Measurements from ENCODE around the gene ANAPC5. TPM values are rescaled to one million over a fixed set of nuclear protein-coding genes. Genes with fewer than 3 reads are reported as not detected.
"Not testable (repeated sequence)": the region's sequence is repeated elsewhere in the genome, so short reads cannot be mapped to it uniquely, and the experiment has no call there.

ANAPC5 gene
- polyA plus RNA-seq, 1 experiment: 194 TPM

DNA sequence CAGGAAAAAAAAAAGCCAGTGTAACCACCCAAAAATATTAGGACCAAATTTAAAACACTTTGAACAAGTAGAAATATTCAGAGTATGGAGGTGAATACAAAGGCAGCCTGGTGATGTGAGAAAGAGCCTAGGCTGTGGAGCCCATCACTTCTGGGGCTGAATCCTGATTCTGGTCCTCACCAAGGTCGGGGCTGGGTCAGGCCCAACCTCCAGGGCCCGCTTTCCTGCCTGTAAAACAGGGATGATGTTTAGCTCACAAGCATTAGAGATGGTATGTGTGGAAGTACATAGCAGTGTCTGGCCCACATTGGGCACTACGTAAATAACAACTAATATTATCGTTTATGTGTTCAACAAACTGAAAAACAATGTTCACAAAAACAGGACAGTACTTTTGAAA lies 47.9 kb downstream of the ANAPC5 start:
- POLR2A ChIA-PET: no interaction called here
- TF ChIP-seq, protein P1, sequence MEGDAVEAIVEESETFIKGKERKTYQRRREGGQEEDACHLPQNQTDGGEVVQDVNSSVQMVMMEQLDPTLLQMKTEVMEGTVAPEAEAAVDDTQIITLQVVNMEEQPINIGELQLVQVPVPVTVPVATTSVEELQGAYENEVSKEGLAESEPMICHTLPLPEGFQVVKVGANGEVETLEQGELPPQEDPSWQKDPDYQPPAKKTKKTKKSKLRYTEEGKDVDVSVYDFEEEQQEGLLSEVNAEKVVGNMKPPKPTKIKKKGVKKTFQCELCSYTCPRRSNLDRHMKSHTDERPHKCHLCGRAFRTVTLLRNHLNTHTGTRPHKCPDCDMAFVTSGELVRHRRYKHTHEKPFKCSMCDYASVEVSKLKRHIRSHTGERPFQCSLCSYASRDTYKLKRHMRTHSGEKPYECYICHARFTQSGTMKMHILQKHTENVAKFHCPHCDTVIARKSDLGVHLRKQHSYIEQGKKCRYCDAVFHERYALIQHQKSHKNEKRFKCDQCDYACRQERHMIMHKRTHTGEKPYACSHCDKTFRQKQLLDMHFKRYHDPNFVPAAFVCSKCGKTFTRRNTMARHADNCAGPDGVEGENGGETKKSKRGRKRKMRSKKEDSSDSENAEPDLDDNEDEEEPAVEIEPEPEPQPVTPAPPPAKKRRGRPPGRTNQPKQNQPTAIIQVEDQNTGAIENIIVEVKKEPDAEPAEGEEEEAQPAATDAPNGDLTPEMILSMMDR (IDR thresholded peaks at IDR 0.05; ENCODE audit: insufficient read depth, low read depth, low read length): no peak
- no peaks in the 10 kb centered on the region for H3K27me3 ChIP-seq (ENCODE audit: control insufficient read depth, insufficient read depth, low read length)
- no peak overlapping the region for H3K4me3 ChIP-seq (ENCODE audit: low read depth, low read length)
- peaks cover 2% of the 10 kb centered on the region; the same call in 1 of the 2 replicates for H3K36me3 ChIP-seq (ENCODE audit: control insufficient read depth, insufficient read depth, low read length)
- DNase-seq (ENCODE audit: low read depth): no peak
- CTCF ChIA-PET: no interaction called here

DNA sequence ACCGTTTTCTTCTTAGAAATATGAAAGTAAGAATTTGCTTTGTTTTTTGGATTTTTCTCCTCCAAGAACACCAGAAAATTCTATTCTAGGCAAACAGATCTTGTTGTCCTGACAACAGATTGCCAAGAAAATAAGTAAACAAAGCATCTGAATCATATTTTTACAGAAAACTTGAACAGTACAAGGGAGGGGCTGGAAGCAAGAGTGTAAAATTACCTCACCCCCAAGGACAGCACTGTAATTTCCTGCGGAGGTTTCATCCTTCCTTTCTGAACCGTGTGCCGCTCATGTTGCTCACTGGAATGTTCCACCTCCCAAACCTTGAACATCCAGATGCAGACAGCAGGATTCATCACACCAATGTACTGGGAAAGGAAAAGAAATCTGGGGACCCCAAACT lies 50.3 kb downstream of the ANAPC5 start:
- CTCF ChIA-PET: no interaction called here
- DNase-seq (ENCODE audit: low read depth): no peak
- POLR2A ChIA-PET: no interaction called here
- TF ChIP-seq, protein P1 (IDR thresholded peaks at IDR 0.05; ENCODE audit: insufficient read depth, low read depth, low read length): no peak
- Histone ChIP-seq H3K4me3 (ENCODE audit: low read depth, low read length) (no peak overlapping the region), H3K27me3 (ENCODE audit: control insufficient read depth, insufficient read depth, low read length) (no peaks in the 10 kb centered on the region), H3K36me3 (ENCODE audit: control insufficient read depth, insufficient read depth, low read length) (no peaks in the 10 kb centered on the region)

DNA sequence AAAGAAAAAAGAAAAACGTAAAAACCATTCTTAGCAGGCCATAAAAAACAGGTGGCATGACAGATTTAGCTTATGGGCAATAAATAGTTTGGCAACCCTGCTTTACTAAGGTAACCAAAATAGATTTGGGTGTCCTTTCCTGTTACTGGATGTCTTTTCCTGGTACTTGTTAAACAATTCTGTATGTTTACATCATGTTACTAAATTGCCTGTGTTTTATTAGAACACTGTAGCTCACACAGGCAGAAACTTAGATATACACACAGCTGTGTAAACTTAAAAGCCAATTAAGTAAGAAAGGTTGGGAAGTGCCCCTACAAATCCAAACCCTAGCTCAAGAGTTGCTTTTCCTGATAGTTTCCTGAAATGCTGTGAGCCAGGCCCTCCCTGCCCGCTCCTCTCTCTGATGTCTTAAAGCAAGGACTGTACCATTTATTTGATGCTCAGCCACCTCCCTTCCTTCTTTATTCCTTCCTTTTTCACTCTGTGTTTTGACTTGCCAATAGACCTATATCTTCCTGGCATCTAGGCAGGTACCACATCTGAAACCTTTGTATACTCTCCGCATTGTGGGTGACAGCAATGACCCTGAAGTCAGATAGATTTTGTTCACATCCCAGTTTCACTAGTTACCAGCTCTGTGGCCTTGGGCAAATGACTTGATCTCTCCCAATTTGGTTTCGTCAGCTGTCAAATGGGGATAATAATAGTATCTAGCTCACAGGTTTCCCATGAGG lies 52.0 kb downstream of the ANAPC5 start:
- Histone ChIP-seq H3K36me3 (ENCODE audit: control insufficient read depth, insufficient read depth, low read length) (no peaks in the 10 kb centered on the region), H3K4me3 (ENCODE audit: low read depth, low read length) (no peak overlapping the region), H3K27me3 (ENCODE audit: control insufficient read depth, insufficient read depth, low read length) (no peaks in the 10 kb centered on the region)
- DNase-seq (ENCODE audit: low read depth): no peak
- POLR2A ChIA-PET: no interaction called here
- CTCF ChIA-PET: interaction anchor here (1.2 kb wide), 1 partner anchor 35 kb away, joined by 4 read pairs; no protein-coding TSS in a partner anchor
- TF ChIP-seq, protein P1 (IDR thresholded peaks at IDR 0.05; ENCODE audit: insufficient read depth, low read depth, low read length): no peak

DNA sequence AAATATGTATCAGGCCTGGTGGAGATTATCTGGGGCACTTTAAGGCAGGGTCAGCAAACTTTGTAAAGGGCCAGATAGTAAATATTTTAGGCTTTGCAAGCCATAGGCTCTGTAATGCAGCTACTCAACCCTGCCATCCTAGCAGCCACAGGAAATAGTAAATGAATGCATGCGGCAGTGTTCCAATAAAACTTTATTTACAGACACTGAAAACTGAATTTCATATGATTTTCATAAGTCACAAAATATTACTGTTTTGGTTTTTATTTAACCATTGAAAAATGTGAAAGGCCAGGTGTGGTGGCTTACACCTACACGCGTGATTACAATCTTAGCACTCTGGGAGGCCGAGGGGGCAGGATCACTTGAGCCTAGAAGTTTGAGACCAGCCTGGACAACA lies 52.5 kb downstream of the ANAPC5 start:
- no peak for DNase-seq (ENCODE audit: low read depth)
- TF ChIP-seq, protein P1 (IDR thresholded peaks at IDR 0.05; ENCODE audit: insufficient read depth, low read depth, low read length): no peak
- no peaks in the 10 kb centered on the region for H3K27me3 ChIP-seq (ENCODE audit: control insufficient read depth, insufficient read depth, low read length)
- ChIA-PET CTCF (interaction anchor here (1.2 kb wide), 1 partner anchor 35 kb away, joined by 4 read pairs; no protein-coding TSS in a partner anchor), POLR2A (no interaction called here)
- H3K4me3 ChIP-seq (ENCODE audit: low read depth, low read length): no peak overlapping the region
- H3K36me3 ChIP-seq (ENCODE audit: control insufficient read depth, insufficient read depth, low read length): no peaks in the 10 kb centered on the region

DNA sequence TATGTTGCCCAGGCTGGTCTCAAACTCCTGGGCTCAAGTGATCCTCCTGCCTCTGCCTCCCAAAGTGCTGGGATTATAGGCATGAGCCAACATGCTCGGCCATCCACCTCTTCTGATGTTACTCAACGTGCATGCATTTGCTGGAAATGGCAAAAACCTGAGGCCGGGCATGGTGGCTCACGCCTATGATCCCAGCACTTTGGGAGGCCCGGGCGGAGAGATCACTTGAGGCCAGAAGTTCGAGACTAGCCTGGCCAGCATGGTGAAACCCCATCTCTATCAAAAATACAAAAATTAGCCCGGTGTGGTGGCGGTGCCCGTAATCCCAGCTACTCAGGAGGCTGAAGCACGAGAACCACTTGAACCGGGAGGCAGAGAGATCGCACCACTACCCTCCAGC lies 53.8 kb downstream of the ANAPC5 start:
- DNase-seq (ENCODE audit: low read depth); POLR2A ChIA-PET; H3K36me3 ChIP-seq (ENCODE audit: control insufficient read depth, insufficient read depth, low read length); H3K27me3 ChIP-seq (ENCODE audit: control insufficient read depth, insufficient read depth, low read length); H3K4me3 ChIP-seq (ENCODE audit: low read depth, low read length): not testable (repeated sequence)
- CTCF ChIA-PET: interaction anchor here (1.3 kb wide), 1 partner anchor 16 kb away, joined by 7 read pairs; no protein-coding TSS in a partner anchor

All from BJ (cell line).